ENCODE data around the gene AGBL1. TPM values are rescaled to one million over a fixed set of nuclear protein-coding genes. Genes with fewer than 3 reads are reported as not detected.

The AGBL1 gene
- total RNA-seq, 1 donor, result not detected

- DNase-seq (ENCODE audit: low read depth), result no peak
- no peak for TF ChIP-seq CTCF (IDR thresholded peaks at IDR 0.05; ENCODE audit: insufficient read depth, low read length)
- no peak overlapping the region for H3K4me3 ChIP-seq (ENCODE audit: low read depth, low read length)
Observed at GRCh38 chr15:86077070-86077469, 2.6 kb upstream of the AGBL1 start.

GRCh38 chr15:86080302-86080701, 631 bp downstream of the AGBL1 start:
- DNase-seq (ENCODE audit: low read depth), result no peak
- H3K4me3 ChIP-seq (ENCODE audit: low read depth, low read length), result no peak overlapping the region
- no peak for TF ChIP-seq CTCF (IDR thresholded peaks at IDR 0.05; ENCODE audit: insufficient read depth, low read length)

GRCh38 chr15:86082619-86083380, 3.1 kb downstream of the AGBL1 start:
- DNase-seq (ENCODE audit: low read depth), result no peak
- TF ChIP-seq CTCF (IDR thresholded peaks at IDR 0.05; ENCODE audit: insufficient read depth, low read length), result no peak
- H3K4me3 ChIP-seq (ENCODE audit: low read depth, low read length), result no peak overlapping the region

GRCh38 chr15:86087808-86088207, 8.1 kb downstream of the AGBL1 start:
- no peak overlapping the region for H3K4me3 ChIP-seq (ENCODE audit: low read depth, low read length)
- DNase-seq (ENCODE audit: low read depth), result no peak
- TF ChIP-seq CTCF (IDR thresholded peaks at IDR 0.05; ENCODE audit: insufficient read depth, low read length), result no peak

- no peak for DNase-seq (ENCODE audit: low read depth)
- TF ChIP-seq CTCF (IDR thresholded peaks at IDR 0.05; ENCODE audit: insufficient read depth, low read length), result no peak
- H3K4me3 ChIP-seq (ENCODE audit: low read depth, low read length), result no peak overlapping the region
Observed at GRCh38 chr15:86089422-86089821, 9.8 kb downstream of the AGBL1 start.

- no peak overlapping the region for H3K4me3 ChIP-seq (ENCODE audit: low read depth, low read length)
- TF ChIP-seq CTCF (IDR thresholded peaks at IDR 0.05; ENCODE audit: insufficient read depth, low read length), result no peak
- DNase-seq (ENCODE audit: low read depth), result no peak
Observed at GRCh38 chr15:86101818-86102217, 22.1 kb downstream of the AGBL1 start.

GRCh38 chr15:86103825-86104224, 24.2 kb downstream of the AGBL1 start:
- no peak for DNase-seq (ENCODE audit: low read depth)
- TF ChIP-seq CTCF (IDR thresholded peaks at IDR 0.05; ENCODE audit: insufficient read depth, low read length), result no peak
- H3K4me3 ChIP-seq (ENCODE audit: low read depth, low read length), result no peak overlapping the region

All from fibroblast of the aortic adventitia (primary cell).